NCI-H1436 treated with DMSO at 0.1 percent for 48 hours (cell line): ENCODE measurements around the gene HOXA7.
A peak's percentile ranks its signal among the peaks of the same experiment; 100 is the strongest.

Experiments used
- DNase-seq: peaks from one replicate; lab custom pipeline; 2025; lab: John Stamatoyannopoulos, UW

The HOXA7 gene

GRCh38 chr7:27156508-27156898, at the start of gene HOXA7:
HOXA7 (minus strand) TSS chr7:27156675; CDS start chr7:27156545, 130 bp downstream.
- DNase-seq = peak; percentile 38

- DNase-seq = no peak
Observed at GRCh38 chr7:27205325-27206280, 49.1 kb upstream of the HOXA7 start.

- DNase-seq = no peak
Observed at GRCh38 chr7:27204851-27205322, 48.4 kb upstream of the HOXA7 start.

- DNase-seq = no peak
Observed at GRCh38 chr7:27203964-27204594, 47.6 kb upstream of the HOXA7 start.

GRCh38 chr7:27203365-27203953, 47.0 kb upstream of the HOXA7 start:
- no peak for DNase-seq

- DNase-seq = no peak
Observed at GRCh38 chr7:27202862-27203134, 46.3 kb upstream of the HOXA7 start.

GRCh38 chr7:27202018-27202861, 45.8 kb upstream of the HOXA7 start:
- no peak for DNase-seq

- no peak for DNase-seq
Observed at GRCh38 chr7:27201580-27202017, 45.1 kb upstream of the HOXA7 start.

- DNase-seq = no peak
Observed at GRCh38 chr7:27200761-27201579, 44.5 kb upstream of the HOXA7 start.

- no peak for DNase-seq
Observed at GRCh38 chr7:27199849-27200760, 43.6 kb upstream of the HOXA7 start, which contains the start of gene HOXA13. HOXA13 (minus strand) TSS chr7:27200091; CDS start chr7:27200077, 14 bp downstream.

GRCh38 chr7:27198871-27199801, 42.7 kb upstream of the HOXA7 start:
- no peak for DNase-seq

- DNase-seq = no peak
Observed at GRCh38 chr7:27198138-27198841, 41.8 kb upstream of the HOXA7 start.

GRCh38 chr7:27197137-27198042, 40.9 kb upstream of the HOXA7 start:
- DNase-seq = no peak

GRCh38 chr7:27196287-27196767, 39.9 kb upstream of the HOXA7 start:
- DNase-seq = no peak

GRCh38 chr7:27194686-27195379, 38.4 kb upstream of the HOXA7 start:
- no peak for DNase-seq

GRCh38 chr7:27194002-27194352, 37.5 kb upstream of the HOXA7 start:
- no peak for DNase-seq
